Retina (tissue), 1 donor: ENCODE measurements around the gene CDX2.
A peak's percentile ranks its signal among the peaks of the same experiment; 100 is the strongest.
"Not testable (repeated sequence)": the region's sequence is repeated elsewhere in the genome, so short reads cannot be mapped to it uniquely, and the experiment has no call there.

Experiments used
- DNase-seq: peaks from one replicate; pipeline ENCODE4 v3.0.0-alpha.2; 2016

The CDX2 gene

DNA sequence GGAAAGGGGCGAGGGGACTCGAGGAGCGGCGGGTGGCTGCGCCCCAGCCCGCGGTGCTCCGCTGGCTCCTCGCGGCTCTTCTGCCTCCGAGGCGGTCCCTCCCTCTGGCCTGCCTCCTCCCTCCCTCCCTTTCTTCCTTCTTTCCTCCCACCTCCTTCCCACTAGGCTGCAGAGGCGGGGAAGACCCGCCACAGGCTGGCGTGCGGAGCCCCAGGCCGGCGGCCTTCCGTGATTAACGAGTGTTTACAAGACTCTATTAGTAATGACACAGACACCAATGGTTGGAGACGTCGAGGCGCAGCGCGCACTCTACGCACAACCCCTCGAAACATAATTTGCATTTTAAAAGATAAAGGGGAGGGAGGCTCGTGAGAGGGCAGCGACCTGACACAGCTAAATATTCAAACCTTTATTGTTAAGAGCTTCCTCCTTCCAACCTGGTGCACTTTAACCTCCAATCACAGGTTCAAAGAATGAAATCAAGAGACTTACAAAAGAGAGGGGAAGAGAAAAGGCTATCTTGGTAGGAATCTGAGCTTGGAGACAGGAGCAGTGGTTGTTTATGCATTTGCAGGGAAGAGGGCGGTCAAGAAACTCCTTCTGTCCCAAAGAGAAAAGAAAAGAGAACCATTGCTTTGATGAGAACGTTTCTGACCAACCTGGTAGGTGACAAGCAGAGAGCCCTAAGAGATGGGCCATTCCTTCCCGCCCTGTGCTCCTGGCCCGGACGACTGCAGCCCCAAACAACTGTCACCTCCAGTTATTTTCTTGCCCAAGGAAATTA, at the start of gene CDX2:
Gene CDX2, minus strand, starts transcription at position 234 of the 784 bp plus-strand sequence. CDS start 309 bp downstream, outside the sequence.
- peak; percentile 49 for DNase-seq

DNA sequence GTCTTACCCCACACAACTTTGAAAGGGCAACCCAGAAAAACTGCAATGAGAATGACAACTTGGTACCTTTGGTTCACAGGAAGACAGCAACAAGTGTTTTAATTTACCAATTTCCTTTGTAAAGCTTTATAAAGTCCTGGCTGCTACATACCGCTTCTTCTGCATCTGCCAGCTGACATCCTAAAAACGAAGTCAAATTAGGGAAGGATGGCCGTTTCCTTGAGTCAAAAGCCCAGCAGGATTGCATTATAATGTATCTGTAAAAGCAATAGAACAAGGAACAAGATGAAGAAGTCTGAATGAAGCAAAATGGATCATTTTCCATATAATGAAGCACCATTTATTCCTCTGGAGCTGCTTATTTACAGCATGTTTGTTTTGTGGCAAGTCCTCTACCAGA, 45.2 kb upstream of the CDX2 start:
- no peak for DNase-seq

- no peak for DNase-seq
Measured at GRCh38 chr13:28013482-28013881, 44.4 kb upstream of the CDX2 start.

DNA sequence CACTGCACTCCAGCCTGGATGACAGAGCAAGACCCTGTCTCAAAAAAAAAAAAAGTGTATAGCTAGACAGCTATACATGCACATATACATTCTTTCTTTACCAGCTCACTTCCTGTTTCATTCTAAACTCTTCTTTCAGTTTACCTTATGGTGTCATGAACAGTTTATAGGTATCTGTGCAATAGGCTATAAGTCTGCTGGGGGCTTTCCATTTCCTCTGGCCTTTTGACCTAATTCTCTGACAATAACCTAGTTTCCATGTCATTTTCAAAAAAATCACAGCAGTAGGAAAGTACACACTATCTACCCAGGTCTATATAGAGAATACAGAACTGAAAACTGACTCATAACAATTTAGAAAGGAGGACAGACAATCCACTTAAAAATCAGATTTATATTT, 43.8 kb upstream of the CDX2 start:
- no peak for DNase-seq

GRCh38 chr13:28012383-28012782, 43.3 kb upstream of the CDX2 start:
- no peak for DNase-seq

DNA sequence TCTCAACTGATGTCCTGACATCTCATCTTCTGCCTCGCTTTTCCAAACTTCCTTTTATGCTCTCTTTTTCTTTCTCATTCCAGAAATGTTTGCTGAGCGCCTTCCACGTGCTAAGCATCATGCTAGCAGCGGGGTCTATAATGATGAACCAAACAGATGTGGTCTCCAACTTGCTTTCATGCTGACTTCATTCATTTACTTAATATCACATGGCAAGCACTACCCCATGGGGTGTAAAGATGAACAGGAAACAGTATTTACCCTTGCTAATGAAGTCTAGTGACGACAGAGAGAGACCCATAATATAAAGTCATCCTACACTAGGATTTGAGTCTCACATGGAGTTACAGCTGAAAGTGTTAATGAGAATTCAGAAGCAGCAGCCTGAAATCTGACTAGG, 40.9 kb upstream of the CDX2 start:
- DNase-seq, result no peak

DNA sequence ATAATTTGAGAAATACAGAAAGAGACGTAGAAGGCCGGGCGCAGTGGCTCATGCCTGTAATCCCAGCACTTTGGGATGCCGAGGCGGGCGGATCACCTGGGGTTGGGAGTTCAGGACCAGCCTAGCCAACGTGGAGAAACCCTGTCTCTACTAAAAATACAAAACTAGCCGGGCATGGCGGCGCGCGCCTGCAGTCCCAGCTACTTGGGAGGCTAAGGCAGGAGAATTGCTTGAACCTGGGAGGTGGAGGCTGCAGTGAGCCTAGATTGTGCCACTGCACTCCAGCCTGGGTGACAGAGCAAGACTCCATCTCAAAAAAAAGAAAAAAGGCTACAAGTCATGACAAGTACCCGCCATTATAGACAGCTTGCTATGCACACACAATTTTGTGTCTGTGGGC, 35.9 kb upstream of the CDX2 start:
- not testable (repeated sequence) for DNase-seq

- DNase-seq, result no peak
Measured at GRCh38 chr13:28002886-28003698, 34.0 kb upstream of the CDX2 start.

DNA sequence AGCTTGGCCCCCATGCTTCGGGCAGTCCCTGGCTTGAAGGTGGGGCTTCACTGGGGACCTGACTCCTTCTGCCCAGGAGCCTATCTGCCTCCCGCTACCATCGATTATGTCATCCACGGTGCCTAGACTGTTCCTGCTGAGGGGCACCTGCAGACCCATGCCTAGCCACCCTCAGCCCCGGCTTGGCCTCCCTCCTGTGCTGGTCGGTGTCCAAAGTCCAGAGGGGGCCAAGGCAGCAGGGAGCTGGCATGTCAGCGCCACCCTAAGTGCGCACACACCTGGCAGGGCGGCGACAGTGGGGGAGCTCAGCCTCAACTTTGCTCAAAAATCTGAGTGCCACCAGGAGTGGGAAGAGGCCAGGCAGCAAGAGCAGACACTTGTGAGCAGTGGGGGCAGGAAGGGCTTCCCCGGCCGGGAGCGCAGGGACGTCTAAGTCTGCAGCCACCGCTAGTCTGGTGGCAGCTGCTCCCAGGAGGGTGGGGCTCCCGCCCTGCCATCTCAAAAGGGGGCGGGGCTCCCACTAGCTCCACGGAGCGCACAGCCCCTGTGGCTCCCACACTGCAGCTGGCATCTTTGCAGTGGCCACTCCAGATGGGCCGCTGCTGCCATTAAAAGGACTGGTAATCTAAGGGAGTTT, 32.8 kb upstream of the CDX2 start:
- DNase-seq, result no peak

- no peak for DNase-seq
Measured at GRCh38 chr13:28001049-28001448, 31.9 kb upstream of the CDX2 start.

DNA sequence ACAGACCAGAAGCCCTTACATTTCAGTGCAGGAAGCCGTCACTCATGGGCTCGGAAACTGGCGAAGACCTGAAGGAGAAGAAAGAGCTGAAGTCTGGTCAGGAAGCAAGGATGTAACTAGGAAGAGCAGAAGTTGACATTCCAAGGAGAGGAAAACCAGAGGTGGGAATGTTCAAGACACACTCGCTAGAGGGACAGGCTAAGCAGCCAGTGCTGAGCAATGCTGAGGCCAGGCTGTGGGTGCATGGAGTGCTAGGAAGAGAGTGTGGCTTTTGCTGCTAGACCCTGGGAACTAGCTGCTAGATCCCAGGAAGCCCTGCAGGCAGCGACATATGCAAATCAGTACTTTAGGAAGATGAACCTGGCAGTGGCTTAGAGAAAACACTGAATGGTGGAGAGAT, 31.5 kb upstream of the CDX2 start:
- no peak for DNase-seq

- DNase-seq, result peak; percentile 39
Measured at GRCh38 chr13:27997904-27998522, 28.9 kb upstream of the CDX2 start.

DNA sequence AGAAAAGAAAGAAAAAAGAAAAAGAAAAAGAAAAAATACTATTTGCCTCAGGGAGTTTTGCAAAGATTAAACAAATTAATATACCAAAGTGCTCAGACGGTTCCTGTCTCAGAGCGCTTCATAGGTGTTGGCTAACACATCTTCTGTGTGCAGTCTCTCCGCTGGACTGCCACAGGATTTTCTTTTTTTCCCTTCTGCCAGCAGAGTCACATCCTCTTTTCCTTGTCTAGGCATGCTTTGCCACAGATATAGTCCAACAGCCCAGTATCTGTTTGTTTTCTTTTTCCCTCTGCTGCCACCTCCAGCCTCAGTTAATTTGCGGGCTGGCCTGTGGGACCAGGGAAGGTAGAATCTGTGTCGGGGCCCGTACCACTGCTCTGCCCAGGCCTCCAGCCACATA, 22.8 kb upstream of the CDX2 start:
- no peak for DNase-seq

- no peak for DNase-seq
Measured at GRCh38 chr13:27988520-27988919, 19.4 kb upstream of the CDX2 start, which contains the start of gene URAD. Gene URAD (minus strand): TSS chr13:27988693. CDS start chr13:27988637, 56 bp downstream.

DNA sequence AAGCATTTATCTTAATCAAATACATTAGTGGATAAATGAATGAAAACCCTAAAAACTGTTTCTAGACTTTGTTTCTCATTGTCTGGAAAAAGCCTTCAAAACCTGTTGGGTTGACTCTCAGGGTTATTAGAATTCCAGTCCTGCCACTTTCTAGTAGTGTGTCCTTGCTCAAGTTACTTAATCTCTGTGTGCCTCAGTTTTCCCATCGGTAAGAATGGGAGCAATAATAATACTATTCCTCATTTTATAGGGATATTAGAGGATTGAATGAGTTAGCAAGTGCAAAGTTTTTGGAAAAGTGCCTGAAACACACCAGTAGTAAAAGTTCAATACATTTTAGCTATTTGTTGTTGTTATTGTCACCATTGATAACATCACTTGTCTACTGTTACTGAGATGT, 16.5 kb upstream of the CDX2 start:
- no peak for DNase-seq

- DNase-seq, result no peak
Measured at GRCh38 chr13:27982361-27982760, 13.2 kb upstream of the CDX2 start.

GRCh38 chr13:27981006-27981708, 12.0 kb upstream of the CDX2 start:
- no peak for DNase-seq

DNA sequence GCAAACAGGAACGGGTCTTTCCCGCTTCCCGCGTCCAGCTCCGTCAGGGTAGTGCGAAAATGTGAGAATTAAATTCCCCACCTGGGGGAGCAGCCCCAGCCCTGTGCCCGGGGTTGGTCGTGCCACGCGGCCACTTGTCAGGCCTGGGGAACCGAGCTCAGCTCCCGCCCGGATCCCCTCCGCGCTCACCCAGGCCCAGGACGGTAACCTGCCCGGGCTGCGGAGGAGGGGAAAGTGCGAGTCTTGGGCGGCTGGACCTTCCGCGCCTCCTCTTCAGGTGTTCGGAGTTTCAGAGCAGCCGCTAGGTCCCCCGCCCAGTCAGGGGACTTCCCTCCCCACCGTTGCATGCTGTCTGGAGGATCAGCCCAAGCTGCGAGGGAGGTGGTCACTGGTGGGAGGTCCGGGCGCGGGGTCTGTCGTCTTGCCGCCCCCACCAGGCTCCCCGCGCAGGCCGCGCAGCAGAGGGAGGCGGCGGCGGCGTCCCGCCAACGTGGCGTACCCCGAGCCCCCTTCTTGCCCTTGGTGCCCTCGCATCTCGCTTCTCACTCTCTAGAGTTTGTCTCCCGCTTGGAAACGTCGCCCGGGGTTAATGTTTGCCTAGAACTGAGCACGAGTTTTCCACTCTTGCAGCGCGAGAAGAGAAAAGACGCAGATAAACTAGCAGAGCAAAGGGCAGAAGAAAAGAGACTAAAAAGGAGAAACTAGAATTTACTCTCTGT, 11.3 kb upstream of the CDX2 start:
- DNase-seq, result peak; percentile 45

DNA sequence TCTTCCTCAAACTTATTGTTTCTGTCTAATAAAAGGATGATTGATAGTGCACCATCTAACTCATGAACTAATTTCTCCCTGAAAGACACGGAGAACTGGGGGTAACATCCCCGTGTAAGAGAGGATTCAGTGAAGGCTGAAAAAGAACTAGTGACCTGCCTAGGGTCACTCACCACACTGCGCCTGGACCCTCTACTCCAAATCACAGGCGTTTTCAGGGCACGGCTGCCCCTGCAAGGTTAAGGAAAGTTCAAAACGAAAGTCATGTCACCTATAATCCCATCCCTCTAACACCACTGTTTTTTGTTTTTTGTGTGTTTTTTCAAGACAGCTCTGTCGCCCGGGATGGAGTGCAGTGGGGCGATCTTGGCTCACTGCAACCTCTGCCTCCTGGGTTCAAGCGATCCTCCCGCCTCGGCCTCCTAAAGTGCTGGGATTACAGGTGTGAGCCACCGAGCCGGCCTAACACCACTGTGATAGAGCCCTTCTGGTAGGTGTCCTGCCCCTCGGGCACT, 10.7 kb upstream of the CDX2 start:
- DNase-seq, result peak; percentile 36

DNA sequence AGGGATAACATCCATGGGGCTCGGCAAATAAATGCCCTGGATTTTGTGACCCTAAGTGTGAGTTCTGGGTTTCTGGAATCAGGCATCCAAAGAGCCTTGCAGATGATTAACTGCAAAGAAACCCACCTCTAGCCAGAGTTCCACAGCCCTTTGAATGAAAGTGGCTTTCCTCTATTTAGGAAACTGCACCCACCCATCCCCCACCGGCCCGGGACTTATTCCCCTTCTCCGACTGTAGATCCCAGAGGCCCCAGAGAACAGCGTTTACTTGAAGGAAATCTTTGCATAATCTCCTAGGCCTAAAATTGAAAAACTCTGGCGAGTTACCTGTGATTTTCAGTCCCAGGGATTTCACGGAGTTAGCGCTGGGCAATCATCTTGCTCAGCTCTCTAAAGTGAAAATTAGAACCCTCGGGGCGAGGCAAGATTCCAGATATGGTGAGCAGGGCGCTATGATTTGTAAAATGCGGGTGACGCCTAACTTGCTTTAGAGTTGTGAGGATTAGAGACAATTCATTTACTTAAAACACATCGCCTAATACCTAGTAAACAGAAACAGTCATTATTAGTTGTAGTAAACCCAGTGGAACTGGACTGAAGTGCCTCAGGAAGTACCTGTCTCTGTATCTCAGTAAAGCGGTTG, 10.0 kb upstream of the CDX2 start:
- DNase-seq, result no peak
